Vagina (tissue), 2 donors: ENCODE results near the gene TMEM151A. TPM values are rescaled to one million over a fixed set of nuclear protein-coding genes. Genes with fewer than 3 reads are reported as not detected.

Source experiments
- DNase-seq, 2 donors: peaks; one replicate each; pipeline ENCODE4 v3.0.0-alpha.2; 2017; ENCODE audit errors: extremely low spot score in 2 of 2
- H3K27ac ChIP-seq: fragments of 200-600 bp; sonication (generic); one replicate; pipeline ENCODE4 v1.5.1; 2019
- H3K27me3 ChIP-seq: fragments of 200-600 bp; sonication (generic); one replicate; pipeline ENCODE4 v1.5.1; 2019
- H3K36me3 ChIP-seq, 2 donors: fragments of 200-600 bp; sonication (generic); one replicate each; pipeline ENCODE4 v1.5.1; 2017 to 2019
- H3K4me1 ChIP-seq: fragments of 200-600 bp; sonication (generic); one replicate; pipeline ENCODE4 v1.5.1; 2019
- H3K4me3 ChIP-seq, 2 donors: fragments of 200-600 bp; sonication (generic); 1 replicate in 1 of 2; 2 replicates in 1 of 2; pipeline ENCODE4 v1.5.1; 2016 to 2019
- H3K9me3 ChIP-seq: fragments of 200-600 bp; sonication (generic); one replicate; pipeline ENCODE4 v1.5.1; 2019
- CTCF ChIP-seq, 3 experiments: fragments of 450-650 bp in 2 of 3; fragments of 200-600 bp in 1 of 3; sonication (generic) in 1 of 3; IDR thresholded peaks; one replicate each; pipeline ENCODE4 v1.5.1; 2017 to 2019; ENCODE audit warnings: antibody characterized with exemption in 3 of 3, mild to moderate bottlenecking in 2 of 3, moderate library complexity in 2 of 3
- POLR2A ChIP-seq, 2 donors: fragments of 450-650 bp; IDR thresholded peaks; one replicate each; pipeline ENCODE4 v1.6.1; 2017; ENCODE audit warnings: antibody characterized with exemption in 2 of 2, mild to moderate bottlenecking in 2 of 2, moderate library complexity in 2 of 2
- POLR2AphosphoS5 ChIP-seq, 2 donors: sonication (generic); formaldehyde crosslinking; IDR thresholded peaks; one replicate each; pipeline ENCODE4 v1.9.0; 2017; ENCODE audit warnings: antibody characterized with exemption in 2 of 2, mild to moderate bottlenecking in 2 of 2, low read depth in 1 of 2; ENCODE audit not compliant: insufficient read depth in 1 of 2
- intact Hi-C: fragments of 100-400 bp; cut with DNase I; formaldehyde crosslinking; loops from one replicate; pipeline ENCODE4 v1.15.1; 2023
- total RNA-seq: library from RNA; depleted of rRNA; stranded (reverse); fragments of >200 nt; gene quantifications from one replicate; pipeline ENCODE4 v1.2.3, GENCODE V29; 2016

Gene TMEM151A
- total RNA-seq, 1 donor from 2014 or later: 1.7 TPM

GRCh38 chr11:66290330-66290621 lies 1.4 kb upstream of the TMEM151A start:
- no peak for TF ChIP-seq CTCF (IDR thresholded peaks at IDR 0.05)
- TF ChIP-seq POLR2AphosphoS5 (IDR thresholded peaks at IDR 0.05; ENCODE audit: insufficient read depth in 1 of 2, low read depth in 1 of 2): no peak
- no peak for TF ChIP-seq POLR2A (IDR thresholded peaks at IDR 0.05)
- intact Hi-C loops: no loop called here
- no peak overlapping the region for H3K27ac ChIP-seq
- peaks cover 5% of the 10 kb centered on the region for H3K27me3 ChIP-seq
- H3K4me3 ChIP-seq: no peak overlapping the region
- no peaks in the 10 kb centered on the region for H3K36me3 ChIP-seq
- peaks cover 42% of the 10 kb centered on the region for H3K4me1 ChIP-seq
- H3K9me3 ChIP-seq: no peaks in the 10 kb centered on the region
- no peak for DNase-seq

GRCh38 chr11:66291303-66291705 lies 390 bp upstream of the TMEM151A start:
- no peak overlapping the region for H3K27ac ChIP-seq
- intact Hi-C loops: no loop called here
- DNase-seq: no peak
- H3K9me3 ChIP-seq: no peaks in the 10 kb centered on the region
- no peaks in the 10 kb centered on the region for H3K36me3 ChIP-seq
- peaks cover 5% of the 10 kb centered on the region for H3K27me3 ChIP-seq
- H3K4me3 ChIP-seq: peak overlapping the region in 1 of 2 donors; percentile 40
- TF ChIP-seq CTCF (IDR thresholded peaks at IDR 0.05) (no peak), POLR2A (IDR thresholded peaks at IDR 0.05) (no peak), POLR2AphosphoS5 (IDR thresholded peaks at IDR 0.05; ENCODE audit: insufficient read depth in 1 of 2, low read depth in 1 of 2) (no peak)
- peaks cover 42% of the 10 kb centered on the region for H3K4me1 ChIP-seq

- H3K4me1 ChIP-seq: peaks cover 28% of the 10 kb centered on the region
- H3K27me3 ChIP-seq: peaks cover 5% of the 10 kb centered on the region
- no peak for DNase-seq
- intact Hi-C loops: no loop called here
- TF ChIP-seq POLR2AphosphoS5 (IDR thresholded peaks at IDR 0.05; ENCODE audit: insufficient read depth in 1 of 2, low read depth in 1 of 2) (no peak), POLR2A (IDR thresholded peaks at IDR 0.05) (no peak), CTCF (IDR thresholded peaks at IDR 0.05) (no peak)
- no peaks in the 10 kb centered on the region for H3K9me3 ChIP-seq
- no peaks in the 10 kb centered on the region for H3K36me3 ChIP-seq
- H3K4me3 ChIP-seq: no peak overlapping the region
- no peak overlapping the region for H3K27ac ChIP-seq
Measured at GRCh38 chr11:66292543-66293332, 1.0 kb downstream of the TMEM151A start.

GRCh38 chr11:66293352-66293751 lies 1.7 kb downstream of the TMEM151A start:
- Histone ChIP-seq H3K9me3 (no peaks in the 10 kb centered on the region), H3K27ac (no peak overlapping the region), H3K4me1 (peaks cover 22% of the 10 kb centered on the region), H3K4me3 (no peak overlapping the region), H3K36me3 (no peaks in the 10 kb centered on the region), H3K27me3 (peaks cover 5% of the 10 kb centered on the region)
- no peak for TF ChIP-seq POLR2A (IDR thresholded peaks at IDR 0.05)
- no peak for TF ChIP-seq POLR2AphosphoS5 (IDR thresholded peaks at IDR 0.05; ENCODE audit: insufficient read depth in 1 of 2, low read depth in 1 of 2)
- TF ChIP-seq CTCF (IDR thresholded peaks at IDR 0.05): no peak
- intact Hi-C loops: no loop called here
- DNase-seq: no peak
